ES-I3 (cell line): ENCODE results near the gene PARD6G.

ENCODE experiments used
- H3K36me3 ChIP-seq: 2 replicates; pipeline ENCODE4 v1.6.1; 2013; ENCODE audit warnings: mild to moderate bottlenecking, low read length, control low read depth, moderate library complexity; ENCODE audit not compliant: insufficient read depth
- H3K4me1 ChIP-seq: 2 replicates; pipeline ENCODE4 v1.6.1; 2013; ENCODE audit warnings: mild to moderate bottlenecking, control low read depth, low read length; ENCODE audit not compliant: insufficient read depth
- H3K9ac ChIP-seq: 2 replicates; pipeline ENCODE4 v1.6.1; 2013; ENCODE audit warnings: low read depth, mild to moderate bottlenecking, low read length, moderate library complexity
- H3K9me3 ChIP-seq: 2 replicates; pipeline ENCODE4 v1.6.1; 2013; ENCODE audit warnings: mild to moderate bottlenecking, low read length, moderate library complexity; ENCODE audit not compliant: control insufficient read depth, insufficient read depth

Gene PARD6G

GRCh38 chr18:80129672-80130367 lies 117.5 kb downstream of the PARD6G start:
- no peaks in the 10 kb centered on the region for H3K9me3 ChIP-seq
- peaks cover 15% of the 10 kb centered on the region for H3K36me3 ChIP-seq
- H3K4me1 ChIP-seq, result peaks cover 9% of the 10 kb centered on the region; the same call in 1 of the 2 replicates
- H3K9ac ChIP-seq, result no peak overlapping the region

- no peak overlapping the region for H3K9ac ChIP-seq
- H3K36me3 ChIP-seq, result peaks cover 10% of the 10 kb centered on the region
- H3K9me3 ChIP-seq, result no peaks in the 10 kb centered on the region
- H3K4me1 ChIP-seq, result peaks cover 15% of the 10 kb centered on the region; the same call in 1 of the 2 replicates
These were observed 119.7 kb downstream of the PARD6G start for GRCh38 chr18:80127635-80128034.

GRCh38 chr18:80126797-80127196 lies 120.5 kb downstream of the PARD6G start:
- peaks cover 15% of the 10 kb centered on the region; the same call in 1 of the 2 replicates for H3K4me1 ChIP-seq
- no peak overlapping the region for H3K9ac ChIP-seq
- no peaks in the 10 kb centered on the region for H3K9me3 ChIP-seq
- H3K36me3 ChIP-seq, result peaks cover 6% of the 10 kb centered on the region

- H3K9me3 ChIP-seq, result no peaks in the 10 kb centered on the region
- H3K36me3 ChIP-seq, result peaks cover 7% of the 10 kb centered on the region
- no peak overlapping the region for H3K9ac ChIP-seq
- H3K4me1 ChIP-seq, result peaks cover 21% of the 10 kb centered on the region
These were observed 123.2 kb downstream of the PARD6G start for GRCh38 chr18:80124131-80124530.

- Histone ChIP-seq H3K4me1 (peaks cover 26% of the 10 kb centered on the region), H3K9ac (no peak overlapping the region), H3K36me3 (peaks cover 6% of the 10 kb centered on the region; the same call in 1 of the 2 replicates), H3K9me3 (no peaks in the 10 kb centered on the region)
These were observed 126.4 kb downstream of the PARD6G start for GRCh38 chr18:80120932-80121331.

- Histone ChIP-seq H3K36me3 (peaks cover 6% of the 10 kb centered on the region; the same call in 1 of the 2 replicates), H3K9me3 (no peaks in the 10 kb centered on the region), H3K4me1 (peaks cover 26% of the 10 kb centered on the region), H3K9ac (no peak overlapping the region)
These were observed 128.2 kb downstream of the PARD6G start for GRCh38 chr18:80119111-80119510.

- Histone ChIP-seq H3K36me3 (peaks cover 9% of the 10 kb centered on the region), H3K9ac (no peak overlapping the region), H3K9me3 (no peaks in the 10 kb centered on the region), H3K4me1 (peaks cover 27% of the 10 kb centered on the region)
These were observed 132.3 kb downstream of the PARD6G start for GRCh38 chr18:80115035-80115434.

GRCh38 chr18:80112624-80113248 lies 134.6 kb downstream of the PARD6G start:
- Histone ChIP-seq H3K9me3 (no peaks in the 10 kb centered on the region), H3K36me3 (peaks cover 7% of the 10 kb centered on the region; the same call in 1 of the 2 replicates), H3K9ac (no peak overlapping the region), H3K4me1 (peaks cover 13% of the 10 kb centered on the region)

GRCh38 chr18:80109676-80110078 lies 137.6 kb downstream of the PARD6G start:
- peaks cover 4% of the 10 kb centered on the region; the same call in 1 of the 2 replicates for H3K36me3 ChIP-seq
- no peaks in the 10 kb centered on the region for H3K9me3 ChIP-seq
- H3K4me1 ChIP-seq, result peaks cover 19% of the 10 kb centered on the region
- peak overlapping the region; percentile 79 for H3K9ac ChIP-seq

- peaks cover 24% of the 10 kb centered on the region for H3K4me1 ChIP-seq
- H3K9ac ChIP-seq, result peak within 1 kb of the TSS; percentile 79
- peaks cover 4% of the 10 kb centered on the region; the same call in 1 of the 2 replicates for H3K36me3 ChIP-seq
- H3K9me3 ChIP-seq, result no peaks in the 10 kb centered on the region
These were observed 138.3 kb downstream of the PARD6G start, which contains the start of gene ADNP2 for GRCh38 chr18:80108739-80109675. TSS of gene ADNP2 (plus strand) at chr18:80109262. CDS start at chr18:80117543, 8,281 bp downstream.

GRCh38 chr18:80108121-80108536 lies 139.2 kb downstream of the PARD6G start:
- peaks cover 28% of the 10 kb centered on the region for H3K4me1 ChIP-seq
- peaks cover 4% of the 10 kb centered on the region; the same call in 1 of the 2 replicates for H3K36me3 ChIP-seq
- H3K9me3 ChIP-seq, result no peaks in the 10 kb centered on the region
- no peak overlapping the region for H3K9ac ChIP-seq

GRCh38 chr18:80107426-80107825 lies 139.9 kb downstream of the PARD6G start:
- peaks cover 4% of the 10 kb centered on the region; the same call in 1 of the 2 replicates for H3K36me3 ChIP-seq
- no peak overlapping the region for H3K9ac ChIP-seq
- no peaks in the 10 kb centered on the region for H3K9me3 ChIP-seq
- peaks cover 28% of the 10 kb centered on the region for H3K4me1 ChIP-seq
